Subcutaneous adipose tissue (tissue), 4 donors: ENCODE data around the gene UBASH3B. TPM values are rescaled to one million over a fixed set of nuclear protein-coding genes. Genes with fewer than 3 reads are reported as not detected.

Experiments
- total RNA-seq, 4 donors: library from RNA; depleted of rRNA; stranded (reverse); fragments of >200 nt; gene quantifications; one replicate each; pipeline ENCODE4 v1.1.0, GENCODE V29; 2016
- TF ChIP-seq, protein P1 (sequence below): fragments of 450-650 bp; IDR thresholded peaks from one replicate; pipeline ENCODE4 v1.5.1; 2016; ENCODE audit warnings: low read depth, mild to moderate bottlenecking, control low read depth, antibody characterized with exemption, moderate library complexity

UBASH3B gene
- total RNA-seq, 4 donors from 2014 or later: 2.4 to 15.3 (median 7.1) TPM

DNA sequence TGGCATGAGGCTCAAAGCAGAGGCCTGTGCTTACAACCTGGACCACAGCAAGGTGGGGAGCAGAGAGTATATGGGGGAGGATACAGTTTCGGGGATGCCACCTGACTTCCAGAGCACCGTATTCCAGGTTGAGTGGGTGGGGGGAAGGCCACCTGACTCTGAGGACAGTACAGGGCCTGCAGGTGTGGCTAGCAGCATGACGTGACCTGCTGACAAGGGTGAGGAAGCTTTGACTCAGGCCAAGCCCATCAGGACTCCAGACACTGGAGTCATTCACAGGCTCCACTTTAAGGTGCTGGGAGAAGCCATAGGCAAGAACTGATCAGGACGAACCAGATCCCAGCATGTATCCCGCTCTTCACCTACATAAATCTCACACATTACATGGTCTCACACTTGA, 148.2 kb downstream of the UBASH3B start:
- TF ChIP-seq, protein P1, sequence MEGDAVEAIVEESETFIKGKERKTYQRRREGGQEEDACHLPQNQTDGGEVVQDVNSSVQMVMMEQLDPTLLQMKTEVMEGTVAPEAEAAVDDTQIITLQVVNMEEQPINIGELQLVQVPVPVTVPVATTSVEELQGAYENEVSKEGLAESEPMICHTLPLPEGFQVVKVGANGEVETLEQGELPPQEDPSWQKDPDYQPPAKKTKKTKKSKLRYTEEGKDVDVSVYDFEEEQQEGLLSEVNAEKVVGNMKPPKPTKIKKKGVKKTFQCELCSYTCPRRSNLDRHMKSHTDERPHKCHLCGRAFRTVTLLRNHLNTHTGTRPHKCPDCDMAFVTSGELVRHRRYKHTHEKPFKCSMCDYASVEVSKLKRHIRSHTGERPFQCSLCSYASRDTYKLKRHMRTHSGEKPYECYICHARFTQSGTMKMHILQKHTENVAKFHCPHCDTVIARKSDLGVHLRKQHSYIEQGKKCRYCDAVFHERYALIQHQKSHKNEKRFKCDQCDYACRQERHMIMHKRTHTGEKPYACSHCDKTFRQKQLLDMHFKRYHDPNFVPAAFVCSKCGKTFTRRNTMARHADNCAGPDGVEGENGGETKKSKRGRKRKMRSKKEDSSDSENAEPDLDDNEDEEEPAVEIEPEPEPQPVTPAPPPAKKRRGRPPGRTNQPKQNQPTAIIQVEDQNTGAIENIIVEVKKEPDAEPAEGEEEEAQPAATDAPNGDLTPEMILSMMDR: no peak

DNA sequence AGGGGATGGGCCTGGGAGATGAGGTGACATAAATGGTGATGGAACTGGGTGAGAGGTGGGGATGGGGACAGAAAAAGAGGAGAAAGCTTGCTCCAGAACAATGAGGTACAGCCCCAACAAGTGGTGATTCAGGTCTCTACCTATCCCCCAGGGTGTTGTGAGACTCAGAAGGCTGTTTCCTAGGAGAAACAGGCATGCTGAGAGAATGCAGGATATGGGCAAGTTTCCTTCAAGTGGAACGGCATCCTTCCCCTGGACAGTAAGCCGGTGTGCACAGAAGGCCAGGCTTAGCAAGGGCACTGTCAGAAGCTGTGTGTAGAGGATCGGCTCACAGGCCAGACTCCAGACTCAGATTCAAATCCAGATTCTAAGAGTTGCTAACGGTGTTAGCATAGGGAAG, 148.6 kb downstream of the UBASH3B start:
- TF ChIP-seq, protein P1: no peak

DNA sequence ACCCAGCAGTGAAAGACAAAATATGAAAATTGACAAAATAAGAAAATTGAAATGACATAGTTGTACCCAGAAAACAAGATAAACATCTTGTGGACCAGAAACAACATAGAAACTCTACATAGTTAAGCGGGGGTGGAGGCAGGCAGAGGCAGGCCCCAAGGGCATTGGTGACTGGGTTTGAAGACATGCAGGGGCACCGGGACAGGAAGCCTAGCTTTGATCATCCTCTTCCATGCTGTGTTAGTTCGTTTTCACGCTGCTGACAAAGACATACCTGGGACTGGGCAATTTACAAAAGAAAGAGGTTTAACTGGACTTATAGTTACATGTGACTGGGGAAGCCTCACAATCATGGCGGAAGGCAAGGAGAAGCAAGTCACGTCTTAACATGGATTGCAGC, 149.3 kb downstream of the UBASH3B start:
- TF ChIP-seq, protein P1: no peak

DNA sequence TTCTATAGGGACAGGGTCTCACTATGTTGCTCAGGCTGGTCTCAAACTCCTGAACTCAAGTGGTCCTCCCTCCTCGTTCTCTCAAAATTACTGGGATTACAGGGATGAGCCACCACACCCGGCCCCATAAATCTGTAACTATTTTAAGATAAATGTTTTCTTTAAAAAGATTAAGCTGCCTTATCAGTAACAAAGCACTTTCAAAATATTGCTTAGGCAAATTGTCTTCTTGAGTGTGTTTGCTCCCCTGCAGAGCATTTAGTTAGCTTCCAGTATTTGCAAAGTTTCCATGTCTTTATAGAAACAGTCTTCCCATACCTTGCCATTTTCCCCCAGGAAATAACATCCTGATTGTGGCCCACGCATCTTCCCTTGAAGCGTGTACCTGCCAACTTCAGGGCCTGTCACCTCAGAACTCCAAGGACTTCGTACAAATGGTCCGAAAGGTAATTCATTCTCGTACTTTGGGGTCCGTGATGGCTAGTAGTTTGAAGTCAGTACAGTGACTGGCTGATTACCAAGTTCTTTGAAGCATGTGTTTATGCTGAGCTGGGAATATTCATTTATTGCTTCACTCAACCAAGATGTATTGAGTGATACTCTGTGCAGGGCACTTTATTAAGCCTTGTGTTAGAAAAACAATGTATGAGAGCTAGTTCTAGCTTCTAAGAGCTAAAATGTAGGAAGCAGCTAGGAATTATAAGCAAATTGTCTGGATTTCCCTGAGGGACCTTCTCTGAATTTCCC, 152.4 kb downstream of the UBASH3B start:
- TF ChIP-seq, protein P1: no peak

DNA sequence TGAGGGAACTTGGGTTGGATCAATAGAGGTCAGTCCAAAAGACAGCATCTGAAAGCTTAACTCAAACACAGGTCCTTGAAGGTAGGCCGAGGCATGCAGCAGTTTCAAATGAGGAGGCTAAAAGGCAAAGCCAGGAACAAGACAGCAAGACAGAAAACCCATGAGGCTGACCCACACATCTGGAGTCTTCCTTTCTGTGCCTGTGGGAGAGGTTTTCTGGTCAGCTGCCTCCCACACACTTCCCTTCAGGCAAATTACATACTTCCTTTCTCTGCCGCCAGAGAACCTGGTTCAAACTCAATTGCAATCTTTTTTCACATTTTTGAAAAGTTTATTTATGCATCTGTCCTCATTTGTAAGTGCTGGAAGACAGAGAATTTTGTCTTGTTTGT, 153.0 kb downstream of the UBASH3B start:
- TF ChIP-seq, protein P1: no peak

DNA sequence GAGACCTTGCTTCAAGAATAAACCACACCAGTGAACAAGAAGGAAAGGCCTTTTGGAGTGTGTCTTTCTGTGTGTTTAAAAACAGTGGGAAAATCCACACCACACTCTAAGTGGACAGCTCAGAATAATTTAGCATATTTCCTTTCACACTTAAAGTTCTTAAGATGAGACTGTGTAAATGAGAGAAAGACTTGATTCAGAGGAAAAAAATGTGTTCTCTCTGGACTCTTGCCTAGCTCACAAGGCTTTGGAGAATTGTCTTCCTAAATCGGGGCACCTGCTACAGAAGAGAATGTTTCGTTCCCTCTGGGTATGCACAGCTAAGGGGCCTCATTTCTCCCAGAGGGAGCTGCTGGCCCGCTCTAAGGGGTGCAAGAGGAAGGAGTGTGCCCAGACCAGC, 154.3 kb downstream of the UBASH3B start:
- TF ChIP-seq, protein P1: no peak

DNA sequence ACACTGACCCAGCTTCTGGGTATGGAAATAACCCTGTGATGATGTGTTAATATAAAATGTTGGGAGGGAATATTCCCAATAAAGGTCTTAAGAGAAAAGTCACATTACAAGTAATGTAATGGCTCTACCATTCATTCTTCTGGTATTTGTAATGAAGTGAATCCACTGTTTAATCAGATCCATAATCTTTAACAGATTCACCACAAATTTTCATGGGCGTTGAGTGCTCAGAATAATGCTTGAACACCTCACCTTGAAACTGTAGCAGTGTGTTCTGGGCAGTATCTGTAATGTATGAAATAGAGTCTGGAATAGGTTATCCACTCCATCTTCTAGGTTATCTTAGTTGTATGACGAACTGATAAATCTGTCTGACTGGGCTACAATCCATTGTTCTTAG, 156.2 kb downstream of the UBASH3B start:
- TF ChIP-seq, protein P1: no peak
